ENCODE data around the gene OSBPL6.

- TF ChIP-seq ZSCAN32 (CRISPR knock-in tag; IDR thresholded peaks at IDR 0.05) = no peak
- no peak for TF ChIP-seq SREBF1 (IDR thresholded peaks at IDR 0.05; ENCODE audit: borderline replicate concordance, low read depth, low read length)
- TF ChIP-seq, protein P1, sequence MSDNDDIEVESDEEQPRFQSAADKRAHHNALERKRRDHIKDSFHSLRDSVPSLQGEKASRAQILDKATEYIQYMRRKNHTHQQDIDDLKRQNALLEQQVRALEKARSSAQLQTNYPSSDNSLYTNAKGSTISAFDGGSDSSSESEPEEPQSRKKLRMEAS (CRISPR knock-in tag; IDR thresholded peaks at IDR 0.05) = no peak
- no peak for TF ChIP-seq HOMEZ (CRISPR knock-in tag; IDR thresholded peaks at IDR 0.05)
Observed at GRCh38 chr2:178267660-178268059, 73.3 kb downstream of the OSBPL6 start.
